GM21423 (cell line): ENCODE measurements around the gene C4orf54.

Source experiments
- ATAC-seq: cut with Tn5 transposase; IDR thresholded peaks from one replicate; pipeline ENCODE4 v1.9.1; 2021; ENCODE audit warnings: mild to moderate bottlenecking, moderate library complexity; ENCODE audit not compliant: unreplicated experiment

The C4orf54 gene

DNA sequence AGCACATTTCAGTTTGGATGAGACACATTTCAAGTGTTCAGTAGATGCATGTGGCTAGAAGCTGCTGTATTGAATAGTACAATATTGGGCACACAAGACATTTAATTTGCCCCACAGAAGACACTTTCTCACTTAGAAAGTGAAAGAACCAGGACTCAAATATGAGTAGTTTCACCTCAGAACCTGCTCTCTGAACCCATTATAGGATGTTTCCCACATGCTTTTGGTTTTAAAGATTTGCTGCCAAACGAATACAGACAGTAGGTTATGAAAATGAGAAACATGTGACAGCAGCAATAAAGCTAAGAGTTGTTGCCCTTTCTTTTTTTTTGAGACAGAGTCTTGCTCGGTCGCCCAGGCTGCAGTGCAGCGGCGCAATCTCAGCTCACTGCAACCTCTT, 32.3 kb downstream of the C4orf54 start:
- ATAC-seq, result peak; percentile 52

- no peak for ATAC-seq
Observed at GRCh38 chr4:99624141-99624719, 33.4 kb downstream of the C4orf54 start.

- no peak for ATAC-seq
Observed at GRCh38 chr4:99622341-99622740, 35.3 kb downstream of the C4orf54 start.

DNA sequence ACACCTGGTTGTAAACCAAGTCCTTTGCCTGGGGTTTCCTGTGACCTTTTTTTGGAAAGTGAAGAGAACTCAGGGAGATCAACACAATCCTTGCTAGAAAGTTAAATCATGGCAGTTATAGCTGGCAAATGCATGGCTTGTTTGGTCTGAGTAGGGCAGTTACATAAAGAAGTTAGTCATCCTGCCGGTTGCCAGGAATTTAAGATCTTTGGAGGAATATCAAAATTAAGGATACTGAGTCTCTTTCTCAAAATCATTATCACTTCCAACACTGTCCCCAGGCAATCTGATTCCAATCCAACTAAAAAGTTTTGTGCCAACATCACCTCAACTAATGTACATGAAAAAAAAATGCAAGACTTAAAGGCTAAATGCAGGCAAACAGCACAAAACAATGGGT, 40.3 kb downstream of the C4orf54 start:
- no peak for ATAC-seq

DNA sequence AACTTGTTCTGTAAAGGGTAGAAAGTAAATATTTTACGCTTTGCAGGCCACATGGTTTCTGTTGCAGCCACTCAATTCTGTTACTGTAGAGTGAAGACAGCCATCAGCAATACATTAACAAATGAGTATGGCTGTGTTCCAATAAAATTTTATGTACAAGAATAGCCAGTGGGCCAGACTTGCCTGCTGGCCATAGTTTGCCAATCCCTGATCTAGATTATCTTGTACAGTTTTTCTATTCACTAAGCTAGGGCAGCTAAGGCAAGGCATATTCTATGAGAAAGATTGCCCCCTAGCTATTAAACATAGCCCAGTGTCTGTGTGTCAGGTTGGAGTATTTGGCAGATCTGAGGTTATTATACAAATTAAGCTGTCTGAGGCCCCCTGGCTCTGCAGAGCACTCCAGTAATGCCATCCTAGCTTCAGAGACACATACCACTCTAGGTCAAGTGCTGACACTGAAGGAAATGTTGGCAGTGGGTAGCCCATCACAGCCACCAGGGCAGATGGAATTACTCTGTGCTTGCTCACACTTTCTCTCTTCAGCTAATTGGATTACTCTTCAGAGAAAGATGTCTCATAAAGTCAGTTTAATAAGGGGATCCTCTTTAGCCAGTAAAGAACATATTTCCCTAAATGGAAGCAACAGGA, 42.3 kb downstream of the C4orf54 start:
- ATAC-seq, result no peak

DNA sequence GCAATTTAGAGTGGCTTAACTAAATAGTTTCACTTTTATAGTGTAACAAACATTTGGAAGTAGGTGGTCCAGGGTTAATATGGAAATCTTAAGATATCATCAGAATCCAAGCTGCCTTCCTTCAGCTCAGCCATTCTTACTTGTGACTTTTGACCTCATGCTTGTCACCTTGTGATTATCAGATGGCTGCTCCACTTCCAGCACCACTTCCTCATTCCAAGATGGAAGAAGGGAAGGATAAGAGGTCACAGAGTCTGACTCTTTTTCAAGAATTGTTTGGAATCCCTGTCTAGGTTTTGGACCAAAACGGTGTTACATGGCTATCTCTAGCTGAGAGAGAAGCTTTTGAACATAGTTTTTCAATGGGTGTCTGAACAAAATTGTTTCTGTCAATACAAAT, 43.1 kb downstream of the C4orf54 start:
- no peak for ATAC-seq

GRCh38 chr4:99612704-99613103, 44.9 kb downstream of the C4orf54 start:
- ATAC-seq, result no peak

DNA sequence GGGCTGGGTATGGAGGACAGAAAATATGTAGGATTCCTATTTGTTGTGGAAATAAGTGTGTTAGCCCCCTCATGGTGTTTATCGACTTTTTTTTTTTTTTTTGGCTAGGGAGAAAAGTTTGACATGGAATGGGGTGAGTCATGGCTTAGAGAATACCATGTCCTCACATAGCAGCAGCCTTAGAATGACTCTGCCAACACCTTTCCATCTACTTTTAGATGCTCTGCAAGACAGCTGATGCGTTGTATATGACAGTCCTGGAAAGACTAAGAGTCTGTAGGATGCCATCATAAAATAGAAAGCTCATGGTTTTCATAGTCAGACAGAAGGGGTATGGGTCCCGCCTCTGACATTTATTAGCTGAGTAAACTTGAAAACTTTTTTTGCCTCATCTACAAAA, 45.3 kb downstream of the C4orf54 start:
- ATAC-seq, result no peak

DNA sequence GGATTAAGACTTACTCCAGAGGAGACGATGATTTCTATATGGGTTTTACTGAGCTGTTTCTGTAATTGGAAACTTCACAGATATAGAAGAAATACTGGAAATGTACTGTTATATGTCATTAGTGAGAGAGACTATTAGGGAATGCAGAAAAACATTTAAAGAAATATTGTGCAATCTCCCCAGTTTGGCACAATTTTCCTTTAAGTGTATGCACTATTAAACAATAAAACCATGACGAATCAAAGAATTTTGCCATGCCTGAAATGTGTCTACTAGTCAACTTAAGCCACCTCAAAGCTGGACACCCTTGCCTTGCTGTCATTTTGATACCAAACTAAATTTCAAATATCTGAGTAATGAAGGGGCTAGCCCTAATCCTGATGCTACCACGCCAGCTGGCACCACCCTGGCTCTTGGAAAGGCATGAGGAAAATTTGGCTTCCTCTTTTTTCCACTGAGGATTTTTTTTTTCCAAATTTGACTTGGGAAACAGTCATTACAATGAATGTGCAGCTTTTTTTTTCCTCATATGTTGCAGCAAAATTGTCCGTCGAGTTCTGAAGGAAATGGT, 46.9 kb downstream of the C4orf54 start:
- ATAC-seq, result no peak

DNA sequence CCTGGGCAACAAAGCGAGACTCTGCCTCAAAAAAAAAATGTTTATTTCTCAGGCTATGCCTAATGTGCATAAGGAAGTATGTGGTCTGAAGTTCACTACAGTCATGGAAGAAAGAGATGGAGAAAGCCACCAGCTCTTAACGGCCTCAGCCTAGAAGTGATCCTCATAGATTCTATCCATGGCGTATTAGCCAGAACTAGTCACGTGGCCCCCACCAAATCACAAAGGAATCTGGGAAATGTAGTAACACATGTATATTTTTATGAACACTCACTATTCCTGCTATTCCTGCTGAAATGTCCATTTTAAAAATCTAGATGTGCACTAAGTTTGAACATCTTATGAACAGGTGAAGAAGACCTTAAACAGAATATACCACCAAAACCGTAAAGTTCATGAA, 49.2 kb downstream of the C4orf54 start:
- ATAC-seq, result no peak
